GM18511 (cell line): ENCODE measurements around the gene OR6F1.
A peak's percentile ranks its signal among the peaks of the same experiment; 100 is the strongest.
"Not testable (repeated sequence)": the region's sequence is repeated elsewhere in the genome, so short reads cannot be mapped to it uniquely, and the experiment has no call there.

Experiments
- ATAC-seq: cut with Tn5 transposase; IDR thresholded peaks from one replicate; pipeline ENCODE4 v1.9.1; 2021; ENCODE audit warnings: mild to moderate bottlenecking, moderate library complexity; ENCODE audit not compliant: unreplicated experiment

OR6F1 gene

DNA sequence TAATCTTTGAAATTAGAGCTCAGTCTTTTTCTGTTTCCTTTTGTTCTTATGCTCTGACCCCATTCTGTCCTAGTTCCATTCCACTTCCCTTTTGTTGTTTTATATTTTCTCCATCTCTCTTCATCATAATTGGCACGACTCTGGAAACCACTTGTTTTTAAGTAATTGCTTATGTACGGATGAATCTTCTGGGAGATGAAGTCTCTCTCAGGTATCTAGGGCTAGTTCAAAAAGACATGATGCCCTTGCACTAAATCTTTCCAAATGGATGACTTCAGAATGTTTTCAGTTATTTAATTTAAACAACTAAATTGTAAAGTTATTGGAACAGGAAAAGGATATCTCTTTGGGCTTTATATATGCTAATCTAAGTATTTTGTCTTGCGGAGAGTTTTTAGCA, at the start of gene OR6F1:
OR6F1 (minus strand) TSS at position 101 of the 400 bp plus-strand sequence. CDS start 3,891 bp downstream, outside the sequence.
- ATAC-seq, result no peak

DNA sequence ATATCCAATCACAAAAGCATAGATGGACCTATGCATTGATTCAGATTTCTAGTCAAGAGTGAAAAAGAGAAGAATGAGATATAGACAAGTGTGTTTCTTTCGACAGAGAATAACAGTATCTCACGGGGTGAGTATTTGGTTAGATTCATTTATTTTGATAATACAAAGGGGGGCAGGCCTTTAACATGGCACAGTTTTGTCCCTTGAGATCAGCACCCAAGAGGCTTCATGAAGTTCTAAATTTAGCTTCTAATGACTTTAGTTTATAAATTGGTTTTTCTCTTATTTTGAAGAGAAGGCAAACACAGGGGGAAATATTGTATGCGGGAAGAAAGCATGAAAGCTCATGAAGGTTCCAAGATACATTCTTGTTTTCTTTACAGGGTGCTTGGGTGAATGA, 44.0 kb upstream of the OR6F1 start, which contains the start of gene OR1C1:
OR1C1 (minus strand) TSS at position 101 of the 400 bp plus-strand sequence. CDS start 2,150 bp downstream, outside the sequence.
- no peak for ATAC-seq

- not testable (repeated sequence) for ATAC-seq
Observed at GRCh38 chr1:247754311-247754710, 37.9 kb upstream of the OR6F1 start.

- no peak for ATAC-seq
Observed at GRCh38 chr1:247749870-247750269, 33.4 kb upstream of the OR6F1 start.

DNA sequence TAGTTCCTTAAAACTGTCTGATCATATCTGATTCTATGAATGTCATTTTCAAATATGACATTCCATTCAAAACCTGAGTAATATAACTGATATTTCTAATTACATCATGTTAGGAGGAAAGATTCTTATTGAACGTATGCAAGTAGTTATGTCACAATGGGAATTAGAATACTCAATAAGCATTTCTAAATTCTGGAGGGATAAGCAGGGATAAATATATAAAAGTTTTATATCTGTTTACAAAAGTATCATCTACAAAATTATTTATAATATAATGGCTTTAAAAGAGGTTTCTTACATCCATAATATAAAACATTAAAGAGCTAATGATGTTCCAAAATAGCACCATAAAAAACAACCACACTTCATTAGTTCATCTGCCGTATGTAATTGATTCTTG, 31.6 kb upstream of the OR6F1 start, which contains the start of gene OR14A2:
OR14A2 (minus strand) TSS at position 101 of the 400 bp plus-strand sequence.
- ATAC-seq, result no peak

GRCh38 chr1:247747616-247748015, 31.2 kb upstream of the OR6F1 start:
- no peak for ATAC-seq

- ATAC-seq, result no peak
Observed at GRCh38 chr1:247746391-247746935, 30.0 kb upstream of the OR6F1 start.

DNA sequence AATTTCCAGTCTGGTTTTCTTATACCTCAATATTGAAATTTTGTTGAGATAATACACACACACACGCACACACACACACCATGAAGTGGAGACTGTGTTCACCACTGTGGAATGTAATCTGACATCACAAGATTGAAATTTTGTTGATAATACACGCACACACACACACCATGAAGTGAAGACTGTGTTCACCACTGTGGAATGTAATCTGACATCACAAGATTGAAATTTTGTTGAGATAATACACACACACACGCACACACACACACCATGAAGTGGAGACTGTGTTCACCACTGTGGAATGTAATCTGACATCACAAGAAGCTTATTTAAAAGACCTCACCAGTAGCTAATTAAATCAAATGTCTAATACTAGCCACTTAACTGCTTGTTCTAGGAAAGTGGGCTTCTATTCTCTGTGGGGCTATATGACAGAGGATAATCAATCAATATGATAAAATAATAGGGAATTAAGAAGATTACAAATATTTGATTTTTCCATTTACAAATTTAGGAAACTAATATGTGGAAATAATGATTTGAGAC, 25.8 kb upstream of the OR6F1 start:
- ATAC-seq, result not testable (repeated sequence)

DNA sequence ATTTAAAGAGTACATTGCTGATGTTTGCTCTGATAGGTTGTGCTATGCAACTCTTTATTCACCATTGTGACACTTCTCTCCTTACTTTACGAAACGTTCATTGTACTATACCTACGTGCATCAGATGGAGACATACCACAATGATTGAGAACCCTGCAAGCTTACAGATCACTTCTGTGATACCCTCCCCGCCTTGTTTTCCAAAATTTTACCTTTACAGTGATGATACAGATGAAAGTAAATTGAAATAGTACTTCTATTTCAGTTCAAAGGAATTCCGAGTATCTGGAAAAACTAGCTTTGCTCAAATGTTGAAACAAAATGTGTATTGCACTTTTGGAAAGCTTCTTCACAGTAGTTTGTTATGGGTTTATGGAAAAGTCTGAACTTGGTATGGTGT, 25.3 kb upstream of the OR6F1 start:
- no peak for ATAC-seq

DNA sequence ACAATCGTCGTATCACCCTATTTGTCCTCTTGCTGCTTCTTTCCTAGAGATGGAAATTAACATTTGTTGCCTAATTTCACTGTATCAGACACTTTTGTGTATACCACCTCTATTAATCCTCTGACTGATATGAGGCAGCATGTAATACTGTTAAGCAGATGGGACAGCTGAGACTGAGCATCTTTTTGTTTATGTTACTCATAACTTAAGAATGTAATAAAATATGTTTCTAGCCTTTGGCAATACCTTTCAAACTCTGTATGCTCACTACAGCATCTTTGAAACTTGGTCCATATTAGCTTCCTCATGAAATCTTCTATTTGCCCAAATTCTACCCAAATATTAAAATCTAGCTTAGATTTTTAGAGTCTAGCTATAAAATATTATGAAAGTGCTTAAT, 24.3 kb upstream of the OR6F1 start:
- ATAC-seq, result no peak

GRCh38 chr1:247738315-247738714, 21.9 kb upstream of the OR6F1 start, which contains the start of gene OR14K1:
Gene OR14K1, plus strand, starts transcription at chr1:247738615. Its CDS starts 0 bp downstream, at chr1:247738615.
- no peak for ATAC-seq

- ATAC-seq, result no peak
Observed at GRCh38 chr1:247721222-247721621, 4.8 kb upstream of the OR6F1 start.

GRCh38 chr1:247713753-247714152, 2.7 kb downstream of the OR6F1 start:
- no peak for ATAC-seq

- not testable (repeated sequence) for ATAC-seq
Observed at GRCh38 chr1:247710681-247711080, 5.8 kb downstream of the OR6F1 start.

GRCh38 chr1:247701338-247701737, 15.1 kb downstream of the OR6F1 start:
- no peak for ATAC-seq

GRCh38 chr1:247681288-247681897, 35.1 kb downstream of the OR6F1 start:
- peak; percentile 95 for ATAC-seq

GRCh38 chr1:247680171-247680570, 36.3 kb downstream of the OR6F1 start:
- no peak for ATAC-seq

GRCh38 chr1:247679639-247680038, 36.8 kb downstream of the OR6F1 start, which contains the start of gene OR13G1:
Gene OR13G1, minus strand, starts transcription at chr1:247679739. Its CDS starts 6,698 bp downstream, at chr1:247673041.
- ATAC-seq, result no peak

DNA sequence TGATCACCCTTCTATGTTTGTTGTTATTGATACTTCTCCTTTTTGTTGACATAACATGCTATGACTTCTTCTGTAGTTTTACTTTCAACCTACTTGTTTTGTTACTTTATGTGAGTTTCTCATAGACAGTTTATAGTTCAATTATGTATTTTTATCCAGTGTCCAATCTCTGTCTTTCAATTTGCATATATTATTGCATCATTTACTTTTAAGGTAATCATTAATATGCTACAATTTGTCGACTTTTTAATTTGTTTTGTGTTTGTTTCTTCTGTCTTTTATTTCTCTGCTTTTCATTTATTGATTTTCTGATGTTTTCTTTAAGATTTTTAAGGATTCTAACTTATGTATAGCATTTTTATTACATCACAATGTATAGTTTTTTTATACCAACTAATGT, 47.2 kb downstream of the OR6F1 start:
- no peak for ATAC-seq
